Rectal smooth muscle tissue (tissue), 1 donor: Measurements from ENCODE around the gene PHAX.
A peak's percentile ranks its signal among the peaks of the same experiment; 100 is the strongest.
"Not testable (repeated sequence)": the region's sequence is repeated elsewhere in the genome, so short reads cannot be mapped to it uniquely, and the experiment has no call there.

ENCODE experiments used
- H3K27ac ChIP-seq: one replicate; pipeline ENCODE4 v1.7.0; 2013; ENCODE audit warnings: low read depth, low read length, inconsistent platforms
- H3K27me3 ChIP-seq: one replicate; pipeline ENCODE4 v1.7.0; 2013; ENCODE audit warnings: low read length; ENCODE audit not compliant: control insufficient read depth, insufficient read depth
- H3K36me3 ChIP-seq: one replicate; pipeline ENCODE4 v1.7.0; 2013; ENCODE audit warnings: low read length; ENCODE audit not compliant: control insufficient read depth, insufficient read depth
- H3K4me1 ChIP-seq: one replicate; pipeline ENCODE4 v1.7.0; 2013; ENCODE audit warnings: low read length; ENCODE audit not compliant: control insufficient read depth, insufficient read depth
- H3K4me3 ChIP-seq: one replicate; pipeline ENCODE4 v1.7.0; 2013; ENCODE audit warnings: low read length
- H3K9ac ChIP-seq: one replicate; pipeline ENCODE4 v1.7.0; 2013; ENCODE audit warnings: low read length

Gene PHAX, protein sequence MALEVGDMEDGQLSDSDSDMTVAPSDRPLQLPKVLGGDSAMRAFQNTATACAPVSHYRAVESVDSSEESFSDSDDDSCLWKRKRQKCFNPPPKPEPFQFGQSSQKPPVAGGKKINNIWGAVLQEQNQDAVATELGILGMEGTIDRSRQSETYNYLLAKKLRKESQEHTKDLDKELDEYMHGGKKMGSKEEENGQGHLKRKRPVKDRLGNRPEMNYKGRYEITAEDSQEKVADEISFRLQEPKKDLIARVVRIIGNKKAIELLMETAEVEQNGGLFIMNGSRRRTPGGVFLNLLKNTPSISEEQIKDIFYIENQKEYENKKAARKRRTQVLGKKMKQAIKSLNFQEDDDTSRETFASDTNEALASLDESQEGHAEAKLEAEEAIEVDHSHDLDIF

DNA sequence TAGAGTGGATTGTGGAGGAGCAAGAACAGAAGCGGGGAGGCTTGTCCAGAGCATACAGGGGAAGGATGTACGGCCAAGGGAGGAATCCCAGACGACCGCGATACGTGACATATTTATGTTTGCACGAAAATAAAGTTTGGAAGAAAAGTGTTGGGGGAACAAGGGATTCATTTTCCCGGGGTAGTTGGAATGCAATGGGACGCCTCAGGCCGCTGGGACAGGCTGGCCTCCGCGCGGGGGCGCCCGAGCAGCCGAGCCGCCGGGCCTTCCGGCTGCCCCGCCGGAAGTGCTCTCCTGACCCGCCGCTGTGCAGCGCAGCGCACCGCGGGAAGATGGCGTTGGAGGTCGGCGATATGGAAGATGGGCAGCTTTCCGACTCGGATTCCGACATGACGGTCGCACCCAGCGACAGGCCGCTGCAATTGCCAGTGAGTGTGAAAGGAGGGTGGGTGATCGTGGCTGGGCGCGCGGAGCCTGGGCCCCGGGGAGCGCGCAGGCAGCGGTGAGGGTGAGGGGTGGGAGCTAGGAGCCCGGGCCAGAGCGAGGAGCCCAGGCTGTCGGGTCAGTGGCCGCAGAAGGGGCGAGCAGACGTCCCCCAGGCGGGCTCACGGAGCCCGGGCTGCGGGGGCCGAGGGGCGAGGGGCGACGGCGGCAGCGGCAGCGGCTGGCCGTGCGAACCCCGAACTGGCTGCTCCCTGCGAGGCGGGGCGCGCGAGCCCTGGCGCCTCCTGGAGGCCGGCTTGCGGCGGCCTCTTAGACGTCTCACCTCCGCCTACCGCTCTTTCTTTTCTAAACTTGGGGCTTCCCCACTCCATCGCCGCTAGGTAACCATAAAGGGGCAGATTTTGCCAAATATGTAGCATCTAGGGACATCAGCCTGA is at the start of gene PHAX:
Gene PHAX (plus strand): TSS at position 317 of the 881 bp plus-strand sequence. CDS start 16 bp downstream, at position 333.
- no peaks in the 10 kb centered on the region for H3K36me3 ChIP-seq
- peak within 1 kb of the TSS; percentile 12 for H3K9ac ChIP-seq
- peak within 1 kb of the TSS; percentile 87 for H3K27ac ChIP-seq
- peak within 1 kb of the TSS; percentile 94 for H3K4me3 ChIP-seq
- peaks cover 4% of the 10 kb centered on the region for H3K4me1 ChIP-seq
- no peaks in the 10 kb centered on the region for H3K27me3 ChIP-seq

- H3K27ac ChIP-seq: no peak overlapping the region
- H3K9ac ChIP-seq: no peak overlapping the region
- H3K4me3 ChIP-seq: no peak overlapping the region
- peaks cover 6% of the 10 kb centered on the region for H3K36me3 ChIP-seq
- H3K27me3 ChIP-seq: no peaks in the 10 kb centered on the region
- no peaks in the 10 kb centered on the region for H3K4me1 ChIP-seq
Observed at GRCh38 chr5:126552614-126553013, 48.1 kb upstream of the PHAX start.

DNA sequence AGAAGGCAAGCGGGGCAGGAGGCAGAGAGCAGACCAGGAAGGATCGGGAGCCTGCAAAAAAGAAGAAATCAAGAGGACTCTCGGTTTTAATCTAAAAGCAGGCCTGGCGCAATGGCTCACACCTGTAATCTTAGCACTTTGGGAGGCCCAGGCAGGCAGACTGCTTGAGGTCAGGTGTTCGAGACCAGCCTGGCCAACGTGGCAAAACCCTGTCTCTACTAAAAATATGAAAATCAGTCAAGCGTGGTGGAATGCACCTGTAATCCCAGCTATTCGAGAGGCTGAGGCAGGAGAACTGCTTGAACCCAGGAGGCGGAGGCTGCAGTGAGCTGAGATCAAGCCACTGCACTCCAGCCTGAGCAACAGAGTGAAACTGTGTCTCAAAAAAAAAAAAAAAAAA is 45.6 kb upstream of the PHAX start:
- not testable (repeated sequence) for H3K4me3 ChIP-seq, H3K27me3 ChIP-seq, H3K9ac ChIP-seq, H3K4me1 ChIP-seq, H3K27ac ChIP-seq, H3K36me3 ChIP-seq

DNA sequence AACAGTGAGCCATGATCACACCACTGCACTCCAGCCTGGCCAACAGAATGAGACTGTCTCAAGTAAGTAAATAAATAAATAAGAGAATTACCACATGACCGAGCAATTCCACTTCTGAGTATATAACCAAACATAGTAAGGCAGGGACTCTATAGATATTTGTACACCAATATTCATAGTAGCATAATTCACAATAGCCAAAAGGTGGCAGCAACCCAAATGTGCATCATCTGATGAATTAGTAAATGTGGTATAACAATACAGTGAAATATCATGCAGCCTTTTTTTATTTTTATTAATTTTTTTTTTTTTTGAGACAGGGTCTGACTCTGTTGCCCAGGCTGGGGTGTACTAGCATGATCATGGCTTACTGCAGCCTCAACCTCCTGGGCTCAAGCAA is 38.8 kb upstream of the PHAX start:
- H3K4me1 ChIP-seq: no peaks in the 10 kb centered on the region
- H3K36me3 ChIP-seq: no peaks in the 10 kb centered on the region

GRCh38 chr5:126562823-126563222 is 37.9 kb upstream of the PHAX start:
- Histone ChIP-seq H3K9ac (no peak overlapping the region), H3K36me3 (no peaks in the 10 kb centered on the region)

More for the DNA sequence above, 38.8 kb upstream of the PHAX start:
- no peaks in the 10 kb centered on the region for H3K27me3 ChIP-seq
- no peak overlapping the region for H3K4me3 ChIP-seq
- H3K27ac ChIP-seq: no peak overlapping the region
- H3K9ac ChIP-seq: no peak overlapping the region

GRCh38 chr5:126568206-126568755 is 32.5 kb upstream of the PHAX start:
- no peak overlapping the region for H3K9ac ChIP-seq
- no peak overlapping the region for H3K27ac ChIP-seq
- no peaks in the 10 kb centered on the region for H3K27me3 ChIP-seq
- H3K4me1 ChIP-seq: no peaks in the 10 kb centered on the region
- H3K4me3 ChIP-seq: no peak overlapping the region
- H3K36me3 ChIP-seq: no peaks in the 10 kb centered on the region

More at GRCh38 chr5:126562823-126563222, 37.9 kb upstream of the PHAX start:
- Histone ChIP-seq H3K27me3 (no peaks in the 10 kb centered on the region), H3K4me3 (no peak overlapping the region), H3K27ac (no peak overlapping the region), H3K4me1 (no peaks in the 10 kb centered on the region)

DNA sequence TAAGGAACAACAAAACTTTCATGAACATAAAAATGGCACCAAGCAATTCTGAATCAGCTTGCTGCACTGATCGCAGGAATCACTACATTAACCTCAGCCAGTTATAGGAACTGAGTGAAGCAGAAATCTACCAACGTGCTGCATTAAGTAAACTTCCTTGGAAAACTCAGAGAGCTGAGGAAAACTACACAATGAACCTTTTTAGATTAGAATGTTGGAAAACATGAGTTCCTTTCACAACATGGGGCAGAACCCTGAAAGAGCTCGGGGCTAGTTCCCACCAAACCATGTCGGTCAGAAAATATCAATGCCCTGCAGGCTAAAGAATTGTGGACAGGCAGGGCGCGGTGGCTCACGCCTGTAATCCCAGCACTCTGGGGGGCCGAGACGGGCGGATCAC is 25.1 kb upstream of the PHAX start:
- H3K27me3 ChIP-seq: no peaks in the 10 kb centered on the region
- H3K4me3 ChIP-seq: no peak overlapping the region
- H3K36me3 ChIP-seq: peaks cover 9% of the 10 kb centered on the region
- no peaks in the 10 kb centered on the region for H3K4me1 ChIP-seq
- H3K9ac ChIP-seq: no peak overlapping the region
- H3K27ac ChIP-seq: no peak overlapping the region

GRCh38 chr5:126576974-126577373 is 23.8 kb upstream of the PHAX start:
- peaks cover 9% of the 10 kb centered on the region for H3K36me3 ChIP-seq
- H3K9ac ChIP-seq: no peak overlapping the region
- no peak overlapping the region for H3K27ac ChIP-seq
- no peak overlapping the region for H3K4me3 ChIP-seq
- H3K27me3 ChIP-seq: no peaks in the 10 kb centered on the region
- H3K4me1 ChIP-seq: no peaks in the 10 kb centered on the region

DNA sequence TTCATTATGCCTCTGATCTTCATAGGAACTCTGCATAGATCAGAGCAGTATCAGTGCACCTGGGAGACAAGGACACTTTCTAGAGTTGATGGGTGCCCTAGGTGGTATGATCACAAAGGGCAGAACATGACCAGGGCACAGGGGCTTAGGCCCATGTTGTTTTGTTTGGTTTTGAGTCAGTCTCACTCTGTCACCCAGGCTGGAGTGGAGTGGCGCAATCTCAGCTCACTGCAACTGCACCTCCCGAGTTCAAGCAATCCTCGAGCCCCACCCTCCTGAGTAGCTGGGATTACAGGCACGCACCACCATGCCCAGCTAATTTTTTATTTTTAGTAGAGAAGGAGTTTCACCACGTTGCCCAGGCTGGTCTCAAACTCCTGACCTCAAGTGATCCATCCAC is 23.3 kb upstream of the PHAX start:
- Histone ChIP-seq H3K27ac (no peak overlapping the region), H3K4me1 (no peaks in the 10 kb centered on the region), H3K36me3 (peaks cover 9% of the 10 kb centered on the region), H3K4me3 (no peak overlapping the region), H3K27me3 (no peaks in the 10 kb centered on the region), H3K9ac (no peak overlapping the region)

DNA sequence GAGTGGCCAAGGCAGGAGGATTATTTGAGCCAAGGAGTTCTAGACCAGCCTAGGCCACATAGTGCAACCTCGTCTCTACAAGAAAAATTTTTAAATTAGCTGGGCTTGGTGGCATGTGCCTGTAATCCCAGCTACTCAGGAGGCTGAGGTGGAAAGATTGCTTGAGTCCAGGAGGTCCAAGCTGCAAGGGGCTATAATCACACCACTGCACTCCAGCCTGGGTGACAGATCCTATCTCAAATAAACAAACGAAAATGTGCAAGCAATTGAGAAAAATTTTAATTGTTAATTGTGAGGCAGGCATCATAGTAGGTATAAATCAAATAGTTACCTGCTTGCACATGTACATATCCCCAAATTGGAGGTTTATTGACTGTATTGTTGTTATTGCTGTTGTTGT is 21.0 kb upstream of the PHAX start:
- no peaks in the 10 kb centered on the region for H3K27me3 ChIP-seq
- H3K4me3 ChIP-seq: no peak overlapping the region
- no peak overlapping the region for H3K27ac ChIP-seq
- H3K4me1 ChIP-seq: no peaks in the 10 kb centered on the region
- no peak overlapping the region for H3K9ac ChIP-seq
- peaks cover 9% of the 10 kb centered on the region for H3K36me3 ChIP-seq

DNA sequence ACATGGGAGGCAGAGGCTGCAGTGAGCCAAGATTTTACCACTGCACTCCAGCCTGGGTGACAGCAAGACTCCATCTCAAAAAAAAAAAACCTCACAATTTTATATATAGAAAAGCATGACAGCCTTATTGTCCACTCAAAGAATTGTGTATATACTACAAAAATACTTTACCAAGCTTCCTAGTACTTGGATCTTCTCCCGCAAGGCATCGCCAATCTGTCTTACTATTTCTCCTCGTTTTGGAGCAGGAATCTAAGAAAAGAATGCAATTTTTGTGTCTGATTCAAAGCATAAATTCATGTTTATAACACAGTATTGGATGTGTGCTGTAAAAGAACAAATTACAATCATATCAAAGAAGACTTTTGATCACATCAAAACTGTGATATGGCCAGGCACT is 17.0 kb upstream of the PHAX start:
- Histone ChIP-seq H3K36me3 (peaks cover 5% of the 10 kb centered on the region), H3K27ac (no peak overlapping the region), H3K27me3 (no peaks in the 10 kb centered on the region), H3K9ac (no peak overlapping the region), H3K4me1 (no peaks in the 10 kb centered on the region), H3K4me3 (no peak overlapping the region)

- Histone ChIP-seq H3K27ac (no peak overlapping the region), H3K9ac (no peak overlapping the region), H3K27me3 (no peaks in the 10 kb centered on the region), H3K4me3 (no peak overlapping the region), H3K4me1 (no peaks in the 10 kb centered on the region), H3K36me3 (no peaks in the 10 kb centered on the region)
Observed at GRCh38 chr5:126587551-126588390, 13.0 kb upstream of the PHAX start.
